ENCODE measurements around the gene IL27RA.
A peak's percentile ranks its signal among the peaks of the same experiment; 100 is the strongest.

IL27RA gene

DNA sequence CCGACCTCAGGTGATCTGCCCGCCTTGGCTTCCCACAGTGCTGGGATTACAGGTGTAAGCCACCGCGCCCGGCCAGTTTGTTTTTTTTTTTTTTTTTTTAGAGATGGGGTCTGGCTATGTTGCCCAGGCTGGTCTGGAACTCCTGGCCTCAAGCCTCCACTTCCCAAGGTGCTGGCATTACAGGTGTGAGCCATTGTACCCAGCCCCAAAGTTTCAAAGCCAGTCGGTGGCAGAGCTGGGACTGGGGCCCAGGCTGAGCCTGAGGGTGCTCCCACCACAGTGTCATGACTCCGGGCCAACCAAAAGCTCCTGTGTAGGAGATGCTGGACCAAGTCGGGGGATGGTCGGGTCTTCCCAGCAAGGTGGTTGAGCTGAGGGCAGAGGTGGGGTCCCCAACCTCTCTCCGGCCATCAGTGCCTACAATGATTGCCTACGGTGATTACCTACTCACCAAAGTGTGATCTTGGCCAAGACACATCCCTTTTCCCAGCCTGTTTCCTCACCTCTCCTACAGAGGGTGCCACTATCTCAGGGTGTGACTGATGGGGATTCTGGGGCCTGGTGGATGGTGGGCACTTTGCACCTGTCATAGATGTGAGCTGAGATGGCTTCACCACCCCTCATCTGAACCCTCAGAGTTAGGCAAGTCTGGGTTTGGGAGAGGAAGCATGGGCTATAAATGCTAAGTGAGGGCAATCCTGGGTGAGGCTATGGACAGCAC is 64.9 kb downstream of the IL27RA start:
- H3K4me3 ChIP-seq (ENCODE audit: low read length, poor library complexity, severe bottlenecking) = no peak overlapping the region
- no peaks in the 10 kb centered on the region for H4K20me1 ChIP-seq (ENCODE audit: insufficient read depth, low read length, poor library complexity, severe bottlenecking)
- H3F3A ChIP-seq (ENCODE audit: low read depth) = no peaks in the 10 kb centered on the region
- TF ChIP-seq, protein P1, sequence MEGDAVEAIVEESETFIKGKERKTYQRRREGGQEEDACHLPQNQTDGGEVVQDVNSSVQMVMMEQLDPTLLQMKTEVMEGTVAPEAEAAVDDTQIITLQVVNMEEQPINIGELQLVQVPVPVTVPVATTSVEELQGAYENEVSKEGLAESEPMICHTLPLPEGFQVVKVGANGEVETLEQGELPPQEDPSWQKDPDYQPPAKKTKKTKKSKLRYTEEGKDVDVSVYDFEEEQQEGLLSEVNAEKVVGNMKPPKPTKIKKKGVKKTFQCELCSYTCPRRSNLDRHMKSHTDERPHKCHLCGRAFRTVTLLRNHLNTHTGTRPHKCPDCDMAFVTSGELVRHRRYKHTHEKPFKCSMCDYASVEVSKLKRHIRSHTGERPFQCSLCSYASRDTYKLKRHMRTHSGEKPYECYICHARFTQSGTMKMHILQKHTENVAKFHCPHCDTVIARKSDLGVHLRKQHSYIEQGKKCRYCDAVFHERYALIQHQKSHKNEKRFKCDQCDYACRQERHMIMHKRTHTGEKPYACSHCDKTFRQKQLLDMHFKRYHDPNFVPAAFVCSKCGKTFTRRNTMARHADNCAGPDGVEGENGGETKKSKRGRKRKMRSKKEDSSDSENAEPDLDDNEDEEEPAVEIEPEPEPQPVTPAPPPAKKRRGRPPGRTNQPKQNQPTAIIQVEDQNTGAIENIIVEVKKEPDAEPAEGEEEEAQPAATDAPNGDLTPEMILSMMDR (conservative IDR thresholded peaks at IDR 0.05; ENCODE audit: low read length) = peak; percentile 37
- TF ChIP-seq EZH2phosphoT487 (IDR thresholded peaks at IDR 0.05; ENCODE audit: borderline replicate concordance) = no peak
- H3K9me2 ChIP-seq (replicated peaks; ENCODE audit: low read depth, low read length) = no peaks in the 10 kb centered on the region
- no peaks in the 10 kb centered on the region for H3K27me3 ChIP-seq (ENCODE audit: insufficient read depth, low read length, poor library complexity, severe bottlenecking)
- no peak overlapping the region for H3K9ac ChIP-seq (ENCODE audit: low read depth, low read length, poor library complexity, severe bottlenecking)
- H3K4me2 ChIP-seq (ENCODE audit: low read depth, low read length, poor library complexity, severe bottlenecking) = no peak overlapping the region
- H2AFZ ChIP-seq (ENCODE audit: low read length) = no peak overlapping the region
- 0 out of 2 replicates have a peak, but pooled peaks cover 5% of the 10 kb centered on the region for H3K79me2 ChIP-seq (ENCODE audit: insufficient read depth, low read length)
- H3K4me1 ChIP-seq (ENCODE audit: insufficient read depth, low read length, poor library complexity, severe bottlenecking) = peaks cover 8% of the 10 kb centered on the region
- H3K9me3 ChIP-seq (ENCODE audit: insufficient read depth, low read depth, low read length) = no peaks in the 10 kb centered on the region
- no peaks in the 10 kb centered on the region for H3K36me3 ChIP-seq (ENCODE audit: insufficient read depth, low read length)

DNA sequence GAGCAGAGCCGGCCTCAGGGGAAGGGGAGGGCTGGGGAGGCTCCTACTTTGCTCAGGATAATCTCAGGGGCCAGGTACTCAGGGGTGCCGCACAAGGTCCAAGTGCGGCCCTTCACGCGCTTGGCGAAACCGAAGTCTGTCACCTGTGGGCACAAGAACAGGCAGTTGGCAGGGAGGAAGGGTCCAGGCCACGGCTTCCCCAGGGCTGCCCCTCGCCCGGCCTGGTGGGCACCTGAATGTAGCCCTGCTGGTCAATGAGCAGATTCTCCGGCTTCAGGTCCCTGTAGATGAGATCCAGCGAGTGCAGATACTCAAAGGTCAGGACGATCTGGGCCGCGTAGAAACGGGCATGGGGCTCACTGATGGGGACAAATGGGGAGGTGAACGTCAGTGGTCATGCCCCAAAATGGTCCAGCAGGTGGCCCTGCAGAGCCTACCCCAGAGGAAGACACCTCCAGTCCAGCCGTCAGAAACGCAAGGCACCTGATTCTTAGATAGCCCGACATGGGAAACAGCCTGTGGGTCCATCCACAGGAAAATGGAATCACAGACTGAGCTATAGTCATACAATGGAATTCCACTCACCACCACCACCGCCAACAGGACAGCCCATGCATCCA is 66.1 kb downstream of the IL27RA start:
- Histone ChIP-seq H3K4me3 (ENCODE audit: low read length, poor library complexity, severe bottlenecking) (no peak overlapping the region), H3K9me2 (replicated peaks; ENCODE audit: low read depth, low read length) (no peaks in the 10 kb centered on the region), H3K9me3 (ENCODE audit: insufficient read depth, low read depth, low read length) (no peaks in the 10 kb centered on the region), H3K4me1 (ENCODE audit: insufficient read depth, low read length, poor library complexity, severe bottlenecking) (no peaks in the 10 kb centered on the region), H3K36me3 (ENCODE audit: insufficient read depth, low read length) (no peaks in the 10 kb centered on the region), H3F3A (ENCODE audit: low read depth) (no peaks in the 10 kb centered on the region), H2AFZ (ENCODE audit: low read length) (no peak overlapping the region), H3K79me2 (ENCODE audit: insufficient read depth, low read length) (no peaks in the 10 kb centered on the region), H3K9ac (ENCODE audit: low read depth, low read length, poor library complexity, severe bottlenecking) (no peak overlapping the region), H4K20me1 (ENCODE audit: insufficient read depth, low read length, poor library complexity, severe bottlenecking) (no peaks in the 10 kb centered on the region), H3K4me2 (ENCODE audit: low read depth, low read length, poor library complexity, severe bottlenecking) (no peak overlapping the region), H3K27me3 (ENCODE audit: insufficient read depth, low read length, poor library complexity, severe bottlenecking) (no peaks in the 10 kb centered on the region)
- TF ChIP-seq, protein P1 (conservative IDR thresholded peaks at IDR 0.05; ENCODE audit: low read length) = peak; percentile 54
- no peak for TF ChIP-seq EZH2phosphoT487 (IDR thresholded peaks at IDR 0.05; ENCODE audit: borderline replicate concordance)

GRCh38 chr19:14101003-14101545 is 69.5 kb downstream of the IL27RA start:
- Histone ChIP-seq H2AFZ (ENCODE audit: low read length) (no peak overlapping the region), H4K20me1 (ENCODE audit: insufficient read depth, low read length, poor library complexity, severe bottlenecking) (no peaks in the 10 kb centered on the region), H3K4me3 (ENCODE audit: low read length, poor library complexity, severe bottlenecking) (no peak overlapping the region), H3K9me2 (replicated peaks; ENCODE audit: low read depth, low read length) (no peaks in the 10 kb centered on the region), H3F3A (ENCODE audit: low read depth) (no peaks in the 10 kb centered on the region), H3K9ac (ENCODE audit: low read depth, low read length, poor library complexity, severe bottlenecking) (no peak overlapping the region), H3K4me1 (ENCODE audit: insufficient read depth, low read length, poor library complexity, severe bottlenecking) (no peaks in the 10 kb centered on the region), H3K4me2 (ENCODE audit: low read depth, low read length, poor library complexity, severe bottlenecking) (no peak overlapping the region), H3K79me2 (ENCODE audit: insufficient read depth, low read length) (no peaks in the 10 kb centered on the region), H3K27me3 (ENCODE audit: insufficient read depth, low read length, poor library complexity, severe bottlenecking) (no peaks in the 10 kb centered on the region), H3K9me3 (ENCODE audit: insufficient read depth, low read depth, low read length) (no peaks in the 10 kb centered on the region), H3K36me3 (ENCODE audit: insufficient read depth, low read length) (no peaks in the 10 kb centered on the region; the same call in 1 of the 2 replicates)
- TF ChIP-seq, protein P1 (conservative IDR thresholded peaks at IDR 0.05; ENCODE audit: low read length) = no peak
- TF ChIP-seq EZH2phosphoT487 (IDR thresholded peaks at IDR 0.05; ENCODE audit: borderline replicate concordance) = no peak
